ENCODE results near the gene FARS2. TPM values are rescaled to one million over a fixed set of nuclear protein-coding genes. Genes with fewer than 3 reads are reported as not detected.

The FARS2 gene
- total RNA-seq, 1 donor from 2014 or later, result 11.8 TPM

DNA sequence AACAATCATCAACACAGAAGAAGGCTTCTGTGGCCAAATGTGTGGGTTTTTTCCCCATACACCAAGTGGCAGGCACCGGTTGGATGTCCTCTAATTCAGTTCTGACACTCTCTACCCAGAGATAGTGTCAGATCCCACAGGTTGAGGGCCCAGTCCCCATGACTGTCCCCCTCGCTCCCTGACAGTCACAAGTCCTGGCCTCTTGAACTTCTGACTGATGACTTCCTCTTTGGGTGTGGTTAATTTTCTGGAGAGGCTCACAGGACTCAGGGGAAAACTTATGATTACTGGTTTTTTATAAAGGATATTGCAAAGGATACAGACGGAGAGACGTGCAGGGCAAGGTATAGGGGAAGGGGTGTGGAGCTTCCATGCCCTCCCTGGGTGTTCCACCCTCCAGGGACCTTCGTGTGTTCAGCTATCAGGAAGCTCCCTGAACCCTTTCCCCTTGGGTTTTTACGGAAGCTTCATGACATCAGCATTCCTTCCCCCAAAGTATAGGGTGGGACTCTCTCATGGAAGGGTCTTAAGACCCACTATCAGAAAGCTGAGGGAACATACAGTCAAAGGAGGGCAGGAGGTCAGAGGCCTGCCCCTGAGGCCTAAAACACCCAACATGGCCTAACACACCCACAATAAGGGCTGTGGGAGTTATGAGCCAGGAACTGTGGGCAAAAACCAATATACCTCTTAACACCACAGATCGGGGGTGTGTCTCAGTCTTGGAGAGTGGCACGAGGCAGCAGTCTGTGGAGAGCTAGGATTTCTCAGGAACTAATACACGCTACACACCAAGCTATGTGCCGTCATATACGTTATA lies 33.3 kb downstream of the FARS2 start:
- H3K27me3 Mint-ChIP-seq (ENCODE audit: low read depth), result no peaks in the 10 kb centered on the region
- no peaks in the 10 kb centered on the region for H3K9me3 Mint-ChIP-seq (ENCODE audit: low read depth)
- H3K36me3 Mint-ChIP-seq (ENCODE audit: low read depth), result no peaks in the 10 kb centered on the region
- no peak overlapping the region for H3K4me3 Mint-ChIP-seq (ENCODE audit: unreplicated experiment)
- no peak for DNase-seq (ENCODE audit: low spot score)
- H3K4me1 Mint-ChIP-seq (ENCODE audit: low read depth), result peaks cover 9% of the 10 kb centered on the region
- no peak overlapping the region for H3K27ac Mint-ChIP-seq (ENCODE audit: unreplicated experiment)
- TF ChIP-seq, protein P1, sequence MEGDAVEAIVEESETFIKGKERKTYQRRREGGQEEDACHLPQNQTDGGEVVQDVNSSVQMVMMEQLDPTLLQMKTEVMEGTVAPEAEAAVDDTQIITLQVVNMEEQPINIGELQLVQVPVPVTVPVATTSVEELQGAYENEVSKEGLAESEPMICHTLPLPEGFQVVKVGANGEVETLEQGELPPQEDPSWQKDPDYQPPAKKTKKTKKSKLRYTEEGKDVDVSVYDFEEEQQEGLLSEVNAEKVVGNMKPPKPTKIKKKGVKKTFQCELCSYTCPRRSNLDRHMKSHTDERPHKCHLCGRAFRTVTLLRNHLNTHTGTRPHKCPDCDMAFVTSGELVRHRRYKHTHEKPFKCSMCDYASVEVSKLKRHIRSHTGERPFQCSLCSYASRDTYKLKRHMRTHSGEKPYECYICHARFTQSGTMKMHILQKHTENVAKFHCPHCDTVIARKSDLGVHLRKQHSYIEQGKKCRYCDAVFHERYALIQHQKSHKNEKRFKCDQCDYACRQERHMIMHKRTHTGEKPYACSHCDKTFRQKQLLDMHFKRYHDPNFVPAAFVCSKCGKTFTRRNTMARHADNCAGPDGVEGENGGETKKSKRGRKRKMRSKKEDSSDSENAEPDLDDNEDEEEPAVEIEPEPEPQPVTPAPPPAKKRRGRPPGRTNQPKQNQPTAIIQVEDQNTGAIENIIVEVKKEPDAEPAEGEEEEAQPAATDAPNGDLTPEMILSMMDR (IDR thresholded peaks at IDR 0.05), result no peak

DNA sequence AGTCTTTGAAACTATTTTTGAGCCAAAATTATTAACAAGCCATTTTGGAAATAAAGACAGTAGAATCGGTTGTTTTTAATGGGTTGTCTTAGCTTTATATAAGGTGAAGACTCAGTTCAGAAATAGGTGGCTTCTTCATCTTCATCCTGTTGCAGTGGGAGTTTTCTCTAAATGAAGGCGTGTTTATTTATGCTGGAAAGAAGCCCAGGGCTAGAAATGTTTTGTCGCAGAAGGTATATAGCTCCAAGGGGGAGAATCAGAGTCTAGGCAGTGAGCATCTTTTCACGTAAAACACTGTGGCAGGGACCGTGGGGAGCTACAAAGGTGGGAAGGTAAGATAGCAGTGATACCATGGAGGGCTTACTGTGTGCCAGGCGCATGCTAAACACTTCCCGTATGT lies 34.3 kb downstream of the FARS2 start:
- H3K4me1 Mint-ChIP-seq (ENCODE audit: low read depth), result peaks cover 9% of the 10 kb centered on the region
- no peaks in the 10 kb centered on the region for H3K9me3 Mint-ChIP-seq (ENCODE audit: low read depth)
- no peak for DNase-seq (ENCODE audit: low spot score)
- TF ChIP-seq, protein P1 (IDR thresholded peaks at IDR 0.05), result no peak
- no peaks in the 10 kb centered on the region for H3K27me3 Mint-ChIP-seq (ENCODE audit: low read depth)
- H3K4me3 Mint-ChIP-seq (ENCODE audit: unreplicated experiment), result no peak overlapping the region
- H3K36me3 Mint-ChIP-seq (ENCODE audit: low read depth), result no peaks in the 10 kb centered on the region
- no peak overlapping the region for H3K27ac Mint-ChIP-seq (ENCODE audit: unreplicated experiment)

DNA sequence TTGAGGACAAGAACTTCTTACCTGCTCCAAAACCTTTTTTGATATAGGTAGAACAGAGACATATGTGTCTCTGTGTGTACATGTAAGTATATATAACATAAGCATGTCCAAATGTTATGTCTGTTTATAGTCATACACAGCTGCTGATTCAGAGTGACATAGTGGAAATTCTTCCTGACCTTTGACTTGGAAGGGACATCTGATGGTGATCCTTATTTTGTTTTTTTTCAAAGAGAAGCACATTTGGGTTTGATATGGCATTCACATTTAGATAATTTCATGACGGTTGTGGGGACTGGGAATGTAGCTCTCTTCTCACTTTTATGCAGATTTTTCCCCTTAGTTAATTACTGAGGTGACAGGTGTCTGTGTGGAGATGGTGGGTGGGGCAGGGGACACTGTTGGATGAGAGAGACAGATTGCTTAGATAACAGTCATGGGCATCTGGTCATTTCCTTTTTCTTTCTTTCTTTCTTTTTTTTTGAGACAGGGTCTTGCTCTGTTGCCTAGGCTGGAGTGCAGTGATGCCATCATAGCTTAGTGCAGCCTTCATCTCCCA lies 39.0 kb downstream of the FARS2 start:
- DNase-seq (ENCODE audit: low spot score), result no peak
- H3K27ac Mint-ChIP-seq (ENCODE audit: unreplicated experiment), result no peak overlapping the region
- H3K27me3 Mint-ChIP-seq (ENCODE audit: low read depth), result no peaks in the 10 kb centered on the region
- peaks cover 11% of the 10 kb centered on the region for H3K4me1 Mint-ChIP-seq (ENCODE audit: low read depth)
- no peaks in the 10 kb centered on the region for H3K36me3 Mint-ChIP-seq (ENCODE audit: low read depth)
- H3K4me3 Mint-ChIP-seq (ENCODE audit: unreplicated experiment), result no peak overlapping the region
- H3K9me3 Mint-ChIP-seq (ENCODE audit: low read depth), result no peaks in the 10 kb centered on the region
- TF ChIP-seq, protein P1 (IDR thresholded peaks at IDR 0.05), result no peak

DNA sequence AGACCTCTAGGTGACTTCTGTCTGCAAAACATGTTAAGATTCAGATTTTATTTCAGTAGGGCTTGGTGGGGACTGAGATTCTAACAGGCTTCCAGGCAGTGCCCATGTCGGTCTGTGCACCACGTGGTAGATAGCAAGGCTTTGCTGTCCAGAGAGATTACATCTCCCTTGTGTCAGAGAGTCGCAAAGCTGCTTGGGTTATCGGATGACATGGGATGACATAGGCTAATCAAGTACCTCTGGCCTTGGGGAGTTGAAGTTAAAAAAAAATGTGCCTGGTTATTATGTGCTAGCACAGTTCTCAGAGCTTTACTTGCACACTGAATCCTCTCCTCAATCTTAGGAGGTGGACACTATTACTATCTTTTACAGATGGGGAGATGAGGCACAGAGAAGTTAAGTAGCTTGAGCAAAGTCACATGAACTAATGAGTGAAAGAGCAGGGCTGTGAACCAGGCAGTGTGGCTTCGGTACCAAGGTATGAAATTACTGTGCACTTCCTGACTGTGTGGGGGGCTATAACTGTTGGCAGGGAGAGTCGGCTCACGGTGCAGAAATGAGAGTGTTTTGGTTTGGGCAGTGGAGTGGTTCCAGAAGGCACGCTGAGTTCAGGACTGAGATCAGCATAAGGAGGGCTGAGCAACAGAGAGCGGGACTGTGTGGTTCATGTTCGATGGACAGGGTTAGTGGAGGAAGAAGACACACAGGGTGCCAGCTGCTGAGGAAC lies 41.1 kb downstream of the FARS2 start:
- TF ChIP-seq, protein P1 (IDR thresholded peaks at IDR 0.05), result no peak
- Mint-ChIP-seq H3K4me1 (ENCODE audit: low read depth) (peaks cover 16% of the 10 kb centered on the region), H3K36me3 (ENCODE audit: low read depth) (no peaks in the 10 kb centered on the region), H3K9me3 (ENCODE audit: low read depth) (no peaks in the 10 kb centered on the region), H3K4me3 (ENCODE audit: unreplicated experiment) (no peak overlapping the region), H3K27me3 (ENCODE audit: low read depth) (no peaks in the 10 kb centered on the region), H3K27ac (ENCODE audit: unreplicated experiment) (no peak overlapping the region)
- no peak for DNase-seq (ENCODE audit: low spot score)

DNA sequence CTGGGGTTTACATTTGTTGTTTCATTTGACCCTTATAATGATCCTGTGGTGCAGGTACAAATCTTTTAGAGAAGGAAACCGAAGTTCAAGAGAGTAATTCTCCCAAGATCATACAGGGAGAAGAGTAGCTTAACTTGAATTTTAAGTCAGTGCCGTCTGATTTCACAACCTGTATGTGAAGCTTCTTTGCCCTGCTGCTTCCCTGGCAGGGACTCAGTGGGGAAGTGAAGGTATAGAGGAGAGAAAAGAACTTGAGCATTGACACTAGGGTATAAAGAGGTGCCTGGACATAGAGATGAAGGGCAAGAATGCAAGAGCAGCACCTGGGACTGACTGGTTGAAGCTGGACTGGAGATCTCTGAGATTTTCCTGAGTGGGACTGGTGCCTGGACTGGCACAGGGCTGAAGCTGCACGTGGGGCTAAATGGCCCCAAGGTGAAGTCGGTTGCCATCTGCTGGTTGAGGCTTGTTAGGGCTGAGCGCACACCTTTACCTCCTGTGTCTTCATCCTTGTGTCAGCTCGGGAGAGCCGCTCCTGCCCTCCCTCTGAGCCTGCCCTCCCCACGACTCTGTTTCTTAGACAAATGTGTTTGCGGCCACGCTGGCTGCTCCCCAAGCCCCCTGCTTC lies 41.8 kb downstream of the FARS2 start:
- Mint-ChIP-seq H3K36me3 (ENCODE audit: low read depth) (no peaks in the 10 kb centered on the region), H3K27me3 (ENCODE audit: low read depth) (no peaks in the 10 kb centered on the region), H3K27ac (ENCODE audit: unreplicated experiment) (no peak overlapping the region), H3K4me3 (ENCODE audit: unreplicated experiment) (no peak overlapping the region), H3K9me3 (ENCODE audit: low read depth) (no peaks in the 10 kb centered on the region), H3K4me1 (ENCODE audit: low read depth) (peaks cover 16% of the 10 kb centered on the region)
- TF ChIP-seq, protein P1 (IDR thresholded peaks at IDR 0.05), result peak; percentile 62
- DNase-seq (ENCODE audit: low spot score), result no peak

All from chondrocyte (in vitro differentiated cells).